ENCODE measurements around the gene CCDC116. TPM values are rescaled to one million over a fixed set of nuclear protein-coding genes. Genes with fewer than 3 reads are reported as not detected.

Gene CCDC116
- total RNA-seq, 4 donors from 2014 or later: 0.20 to 0.22 TPM; not detected in 2

GRCh38 chr22:21659864-21660525 is 27.4 kb downstream of the CCDC116 start:
- in situ Hi-C loops (cut with MboI; ENCODE audit: low sequenced_read_pairs in 4 of 4): no loop called here
- Histone ChIP-seq H3K4me1 (no peaks in the 10 kb centered on the region), H3K9me3 (no peaks in the 10 kb centered on the region), H3K27ac (no peak overlapping the region), H3K27me3 (peaks cover 13 to 16% (median 14%) of the 10 kb centered on the region in 3 donors), H3K36me3 (no peaks in the 10 kb centered on the region), H3K4me3 (no peak overlapping the region)
- no peak for DNase-seq
- intact Hi-C loops (cut with DNase I; ENCODE audit: low total_unique reads): no loop called here
- no peak for ATAC-seq
- no peak for TF ChIP-seq POLR2A (IDR thresholded peaks at IDR 0.05)
- TF ChIP-seq, protein P1, sequence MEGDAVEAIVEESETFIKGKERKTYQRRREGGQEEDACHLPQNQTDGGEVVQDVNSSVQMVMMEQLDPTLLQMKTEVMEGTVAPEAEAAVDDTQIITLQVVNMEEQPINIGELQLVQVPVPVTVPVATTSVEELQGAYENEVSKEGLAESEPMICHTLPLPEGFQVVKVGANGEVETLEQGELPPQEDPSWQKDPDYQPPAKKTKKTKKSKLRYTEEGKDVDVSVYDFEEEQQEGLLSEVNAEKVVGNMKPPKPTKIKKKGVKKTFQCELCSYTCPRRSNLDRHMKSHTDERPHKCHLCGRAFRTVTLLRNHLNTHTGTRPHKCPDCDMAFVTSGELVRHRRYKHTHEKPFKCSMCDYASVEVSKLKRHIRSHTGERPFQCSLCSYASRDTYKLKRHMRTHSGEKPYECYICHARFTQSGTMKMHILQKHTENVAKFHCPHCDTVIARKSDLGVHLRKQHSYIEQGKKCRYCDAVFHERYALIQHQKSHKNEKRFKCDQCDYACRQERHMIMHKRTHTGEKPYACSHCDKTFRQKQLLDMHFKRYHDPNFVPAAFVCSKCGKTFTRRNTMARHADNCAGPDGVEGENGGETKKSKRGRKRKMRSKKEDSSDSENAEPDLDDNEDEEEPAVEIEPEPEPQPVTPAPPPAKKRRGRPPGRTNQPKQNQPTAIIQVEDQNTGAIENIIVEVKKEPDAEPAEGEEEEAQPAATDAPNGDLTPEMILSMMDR (IDR thresholded peaks at IDR 0.05 in 4 of 5, conservative IDR thresholded peaks at IDR 0.05 in 1 of 5): no peak

GRCh38 chr22:21660904-21661303 is 28.3 kb downstream of the CCDC116 start:
- Histone ChIP-seq H3K9me3 (no peaks in the 10 kb centered on the region), H3K4me3 (no peak overlapping the region), H3K27ac (no peak overlapping the region), H3K27me3 (peaks cover 13 to 16% (median 14%) of the 10 kb centered on the region in 3 donors), H3K36me3 (no peaks in the 10 kb centered on the region), H3K4me1 (peaks cover 0 to 5% of the 10 kb centered on the region in 2 donors)
- intact Hi-C loops (cut with DNase I; ENCODE audit: low total_unique reads) (no loop called here), in situ Hi-C loops (cut with MboI; ENCODE audit: low sequenced_read_pairs in 4 of 4) (no loop called here)
- ATAC-seq (no peak), DNase-seq (no peak)
- TF ChIP-seq, protein P1 (IDR thresholded peaks at IDR 0.05 in 4 of 5, conservative IDR thresholded peaks at IDR 0.05 in 1 of 5): no peak
- TF ChIP-seq POLR2A (IDR thresholded peaks at IDR 0.05): no peak

- ATAC-seq (no peak), DNase-seq (no peak)
- in situ Hi-C loops (cut with MboI; ENCODE audit: low sequenced_read_pairs in 4 of 4) (no loop called here), intact Hi-C loops (cut with DNase I; ENCODE audit: low total_unique reads) (no loop called here)
- TF ChIP-seq, protein P1 (IDR thresholded peaks at IDR 0.05 in 4 of 5, conservative IDR thresholded peaks at IDR 0.05 in 1 of 5): no peak
- no peak for TF ChIP-seq POLR2A (IDR thresholded peaks at IDR 0.05)
- Histone ChIP-seq H3K27ac (no peak overlapping the region), H3K9me3 (no peaks in the 10 kb centered on the region), H3K4me3 (no peak overlapping the region), H3K4me1 (peaks cover 0 to 10% of the 10 kb centered on the region in 2 donors), H3K36me3 (no peaks in the 10 kb centered on the region), H3K27me3 (peaks cover 7 to 13% (median 8%) of the 10 kb centered on the region in 3 donors)
Measured at GRCh38 chr22:21661991-21662390, 29.4 kb downstream of the CCDC116 start.

DNA sequence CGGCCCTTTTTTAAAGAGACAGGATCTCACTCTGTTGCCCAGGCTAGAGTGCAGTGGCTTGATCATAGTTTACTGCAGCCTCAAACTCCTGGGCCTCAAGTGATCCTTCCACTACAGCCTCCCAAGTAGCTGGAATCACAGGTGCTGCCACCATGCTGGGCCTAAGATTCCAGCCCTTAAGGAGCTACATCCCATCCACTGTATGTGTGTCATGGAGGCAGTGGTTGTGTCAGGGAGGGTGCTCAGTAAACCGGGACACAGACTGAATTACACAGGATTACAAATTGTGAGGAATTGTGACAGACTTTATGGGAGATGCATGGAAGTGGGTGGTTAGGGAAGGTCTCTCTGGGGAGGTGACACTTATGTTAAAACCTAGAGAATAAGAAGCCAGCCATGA is 31.2 kb downstream of the CCDC116 start:
- no peak for DNase-seq
- H3K4me3 ChIP-seq: no peak overlapping the region
- no peaks in the 10 kb centered on the region for H3K27me3 ChIP-seq
- H3K27ac ChIP-seq: no peak overlapping the region
- intact Hi-C loops (cut with DNase I; ENCODE audit: low total_unique reads) (no loop called here), in situ Hi-C loops (cut with MboI; ENCODE audit: low sequenced_read_pairs in 4 of 4) (no loop called here)
- TF ChIP-seq, protein P1 (IDR thresholded peaks at IDR 0.05 in 4 of 5, conservative IDR thresholded peaks at IDR 0.05 in 1 of 5): no peak
- TF ChIP-seq POLR2A (IDR thresholded peaks at IDR 0.05): no peak
- H3K36me3 ChIP-seq: no peaks in the 10 kb centered on the region
- peaks cover 0 to 12% of the 10 kb centered on the region in 2 donors for H3K4me1 ChIP-seq
- ATAC-seq: no peak
- no peaks in the 10 kb centered on the region for H3K9me3 ChIP-seq

Measured in gastrocnemius medialis (tissue), 4 donors.